CD4-positive, alpha-beta T cell (primary cell): ENCODE results near the gene CDH2. TPM values are rescaled to one million over a fixed set of nuclear protein-coding genes. Genes with fewer than 3 reads are reported as not detected.

Experiments
- ATAC-seq: fragments of 200-7000 bp; cut with Tn5 transposase; one replicate; pipeline ENCODE4 v1.10.0; 2022; ENCODE audit warnings: mild to moderate bottlenecking; ENCODE audit not compliant: poor library complexity
- CTCF ChIA-PET: fragments of 350-600 bp; sonication (Branson Sonifier 250); formaldehyde crosslinking; loops from one replicate; lab custom pipeline; 2021; ENCODE audit warnings: antibody characterized with exemption, inconsistent platforms; lab: Charles Lee
- POLR2A ChIA-PET: fragments of 350-600 bp; sonication (Branson Sonifier 250); formaldehyde crosslinking; loops from one replicate; lab custom pipeline; 2021; ENCODE audit warnings: antibody characterized with exemption, inconsistent platforms; lab: Charles Lee
- DNase-seq, 14 experiments: peaks; one replicate each; pipeline ENCODE4 v3.0.0-alpha.2; 2013 to 2020; ENCODE audit warnings: mixed read lengths in 2 of 14
- H3K27ac ChIP-seq, 2 donors: one replicate each; pipeline versions ENCODE4 v1.5.1 to v1.7.0; 2013; ENCODE audit warnings: low read length in 2 of 2, low read depth in 1 of 2, mild to moderate bottlenecking in 1 of 2
- H3K27me3 ChIP-seq, 2 experiments: 1 replicate in 1 of 2; 2 replicates in 1 of 2; pipeline versions ENCODE4 v1.6.1 to v1.7.0; 2013; ENCODE audit warnings: low read length in 2 of 2, control low read depth in 1 of 2, mild to moderate bottlenecking in 1 of 2, moderate library complexity in 1 of 2; ENCODE audit not compliant: insufficient read depth in 2 of 2, control insufficient read depth in 1 of 2
- H3K36me3 ChIP-seq: one replicate; pipeline ENCODE4 v1.6.1; 2013; ENCODE audit warnings: low read length, control low read depth; ENCODE audit not compliant: insufficient read depth
- H3K4me1 ChIP-seq: one replicate; pipeline ENCODE4 v1.6.1; 2013; ENCODE audit warnings: low read length, control low read depth; ENCODE audit not compliant: insufficient read depth
- H3K4me3 ChIP-seq: one replicate; pipeline ENCODE4 v1.5.1; 2013; ENCODE audit warnings: mild to moderate bottlenecking, low read length, moderate library complexity
- H3K9me3 ChIP-seq, 2 experiments: 1 replicate in 1 of 2; 2 replicates in 1 of 2; pipeline versions ENCODE4 v1.6.1 to v1.7.0; 2013; ENCODE audit warnings: low read length in 2 of 2, mild to moderate bottlenecking in 2 of 2, control low read depth in 1 of 2, moderate library complexity in 1 of 2; ENCODE audit not compliant: control insufficient read depth in 1 of 2, insufficient read depth in 1 of 2
- H3K27ac Mint-ChIP-seq: one replicate; pipeline ENCODE4 v1.8.0; 2020; ENCODE audit warnings: mixed read lengths
- H3K27me3 Mint-ChIP-seq: one replicate; pipeline ENCODE4 v1.8.0; 2021; ENCODE audit warnings: mixed read lengths
- H3K36me3 Mint-ChIP-seq: one replicate; pipeline ENCODE4 v1.8.0; 2021; ENCODE audit warnings: low read depth, mixed read lengths
- H3K4me1 Mint-ChIP-seq: one replicate; pipeline ENCODE4 v1.8.0; 2021; ENCODE audit warnings: low read depth, mixed read lengths
- H3K4me3 Mint-ChIP-seq: one replicate; pipeline ENCODE4 v1.8.0; 2020; ENCODE audit warnings: mild to moderate bottlenecking, mixed read lengths
- H3K9me3 Mint-ChIP-seq: one replicate; pipeline ENCODE4 v1.8.0; 2020; ENCODE audit warnings: mixed read lengths
- CTCF ChIP-seq: fragments of 200-600 bp; IDR thresholded peaks from one replicate; pipeline ENCODE4 v1.8.0; 2022; ENCODE audit warnings: antibody characterized with exemption, mild to moderate bottlenecking
- intact Hi-C, 2 experiments: fragments of 100-400 bp; cut with DNase I in 1 of 2; cut with micrococcal nuclease in 1 of 2; formaldehyde crosslinking; loops; one replicate each; pipeline versions ENCODE4 v1.15.1 to v1.9.0; 2023 to 2025; cut with DNase I, micrococcal nuclease
- total RNA-seq, 174 experiments: library from RNA in 2 of 174; stranded (reverse) in 2 of 174; gene quantifications; one replicate each; pipeline ENCODE4 v1.2.3 and lab custom pipeline; 2021 to 2026

CDH2 gene
- total RNA-seq, 2 experiments from 2014 or later: not detected

GRCh38 chr18:28027755-28028154 is 149.2 kb downstream of the CDH2 start:
- intact Hi-C loops: no loop called here

GRCh38 chr18:28019425-28020108 is 157.4 kb downstream of the CDH2 start:
- Histone ChIP-seq H3K27me3 (no peaks in the 10 kb centered on the region), H3K9me3 (peaks cover 0 to 4% of the 10 kb centered on the region in 2 experiments), H3K4me3 (no peak overlapping the region), H3K27ac (no peak overlapping the region), H3K36me3 (no peaks in the 10 kb centered on the region), H3K4me1 (no peaks in the 10 kb centered on the region)
- DNase-seq (no peak), ATAC-seq (no peak)
- H3K4me1 Mint-ChIP-seq: no peaks in the 10 kb centered on the region
- H3K9me3 Mint-ChIP-seq: peaks cover 3% of the 10 kb centered on the region
- ChIA-PET CTCF (no interaction called here), POLR2A (no interaction called here)
- no peak overlapping the region for H3K4me3 Mint-ChIP-seq
- no peaks in the 10 kb centered on the region for H3K27me3 Mint-ChIP-seq
- no peak for TF ChIP-seq CTCF
- intact Hi-C loops: no loop called here
- H3K27ac Mint-ChIP-seq: no peak overlapping the region
- no peaks in the 10 kb centered on the region for H3K36me3 Mint-ChIP-seq

More at GRCh38 chr18:28027755-28028154, 149.2 kb downstream of the CDH2 start:
- H3K4me1 Mint-ChIP-seq: no peaks in the 10 kb centered on the region
- POLR2A ChIA-PET: no interaction called here
- TF ChIP-seq CTCF: no peak
- ATAC-seq (no peak), DNase-seq (no peak)
- H3K36me3 Mint-ChIP-seq: no peaks in the 10 kb centered on the region
- Histone ChIP-seq H3K4me3 (no peak overlapping the region), H3K27ac (no peak overlapping the region), H3K4me1 (no peaks in the 10 kb centered on the region), H3K36me3 (no peaks in the 10 kb centered on the region), H3K27me3 (no peaks in the 10 kb centered on the region), H3K9me3 (peaks cover 4% of the 10 kb centered on the region in 2 experiments)
- no peak overlapping the region for H3K4me3 Mint-ChIP-seq
- H3K9me3 Mint-ChIP-seq: peaks cover 8% of the 10 kb centered on the region
- H3K27ac Mint-ChIP-seq: no peak overlapping the region
- no peaks in the 10 kb centered on the region for H3K27me3 Mint-ChIP-seq
- CTCF ChIA-PET: no interaction called here

GRCh38 chr18:28018351-28018750 is 158.6 kb downstream of the CDH2 start:
- no peaks in the 10 kb centered on the region for H3K4me1 Mint-ChIP-seq
- Histone ChIP-seq H3K27me3 (no peaks in the 10 kb centered on the region), H3K9me3 (no peaks in the 10 kb centered on the region), H3K4me1 (no peaks in the 10 kb centered on the region), H3K4me3 (no peak overlapping the region), H3K36me3 (no peaks in the 10 kb centered on the region), H3K27ac (no peak overlapping the region)
- TF ChIP-seq CTCF: no peak
- DNase-seq: no peak
- H3K36me3 Mint-ChIP-seq: no peaks in the 10 kb centered on the region
- ChIA-PET CTCF (no interaction called here), POLR2A (no interaction called here)
- H3K9me3 Mint-ChIP-seq: peaks cover 3% of the 10 kb centered on the region
- H3K27ac Mint-ChIP-seq: no peak overlapping the region
- no peak overlapping the region for H3K4me3 Mint-ChIP-seq
- ATAC-seq: no peak
- intact Hi-C loops: no loop called here
- no peaks in the 10 kb centered on the region for H3K27me3 Mint-ChIP-seq
